ENCODE measurements around the gene SPOCK1.
A peak's percentile ranks its signal among the peaks of the same experiment; 100 is the strongest.

SPOCK1 gene

DNA sequence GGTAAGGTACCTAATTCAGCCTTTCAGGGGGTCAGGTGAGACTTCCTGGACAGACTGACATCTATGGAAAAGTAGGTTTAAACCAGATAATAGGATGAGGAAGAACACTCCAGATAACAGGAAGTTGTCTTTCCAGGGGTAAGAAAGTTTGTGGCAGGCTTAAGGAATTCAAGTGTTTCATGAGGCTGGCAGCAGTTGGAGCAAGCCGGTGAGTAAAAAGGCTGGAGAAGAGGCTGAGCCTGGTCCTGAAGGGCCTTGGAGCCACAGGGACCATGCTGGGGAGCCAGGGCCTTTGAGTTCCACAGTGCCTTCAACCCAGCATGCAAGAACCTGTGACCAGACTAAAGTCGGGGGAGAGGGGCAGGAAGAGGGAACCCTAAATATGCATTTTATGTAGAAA is 353.4 kb downstream of the SPOCK1 start:
- DNase-seq (ENCODE audit: low spot score) = no peak

DNA sequence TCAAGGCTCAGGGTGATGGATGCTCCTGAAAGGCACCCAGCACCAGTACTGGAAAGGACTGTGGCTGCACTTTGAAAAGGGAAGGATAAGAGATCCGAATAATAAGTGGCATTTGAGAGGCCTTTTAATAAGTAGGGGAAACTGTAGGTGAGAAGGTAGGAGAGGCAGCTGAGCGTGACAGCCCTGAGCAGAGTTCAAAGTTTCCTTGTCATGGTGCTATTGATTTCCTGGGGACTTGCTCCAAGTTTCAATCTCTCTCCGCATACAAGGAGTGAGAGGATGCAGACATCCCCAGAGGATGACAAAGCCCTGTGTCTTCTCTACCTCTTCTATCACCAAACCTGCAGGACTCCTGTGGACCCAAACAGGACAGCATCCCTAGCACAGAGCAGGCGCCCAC is 354.5 kb downstream of the SPOCK1 start:
- no peak for DNase-seq (ENCODE audit: low spot score)

DNA sequence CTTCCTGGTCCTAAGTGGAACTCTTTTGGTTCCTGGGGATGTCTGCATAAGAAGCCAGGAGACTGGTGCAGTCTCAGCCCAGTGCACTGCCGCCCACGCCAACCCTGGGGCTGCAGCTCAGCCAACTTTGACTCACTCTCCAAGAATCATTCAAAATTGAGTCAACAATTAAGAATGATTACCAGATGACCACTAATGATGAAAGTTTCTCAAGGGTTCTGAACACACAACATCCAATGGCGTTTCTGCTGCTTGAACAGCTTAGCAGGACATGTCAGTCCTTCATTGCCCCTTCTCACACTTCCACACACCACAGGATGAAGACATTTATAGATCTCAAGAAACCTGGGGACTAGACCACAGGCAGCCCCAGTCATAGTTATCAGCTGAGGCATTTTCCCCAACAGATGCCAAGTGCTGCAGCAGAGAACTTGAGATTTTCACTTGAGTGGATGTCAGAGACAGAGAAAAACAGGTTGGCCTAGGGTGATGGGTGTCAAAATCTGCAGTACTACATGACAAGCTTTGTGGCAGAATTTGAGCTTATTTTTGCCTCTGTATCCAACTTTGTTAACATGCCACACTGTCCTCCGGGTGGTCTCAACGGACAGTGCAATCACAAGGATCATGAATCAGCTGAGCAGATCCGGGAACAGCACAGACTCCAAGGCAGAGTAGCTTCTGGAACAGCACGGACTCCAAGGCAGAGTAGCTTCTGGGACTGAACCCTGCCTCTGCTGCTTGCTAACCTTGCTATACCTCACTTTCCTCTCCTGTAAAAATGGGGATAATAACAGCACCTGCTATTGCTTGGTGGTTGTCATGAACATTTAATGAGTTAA is 356.1 kb downstream of the SPOCK1 start:
- no peak for DNase-seq (ENCODE audit: low spot score)

DNA sequence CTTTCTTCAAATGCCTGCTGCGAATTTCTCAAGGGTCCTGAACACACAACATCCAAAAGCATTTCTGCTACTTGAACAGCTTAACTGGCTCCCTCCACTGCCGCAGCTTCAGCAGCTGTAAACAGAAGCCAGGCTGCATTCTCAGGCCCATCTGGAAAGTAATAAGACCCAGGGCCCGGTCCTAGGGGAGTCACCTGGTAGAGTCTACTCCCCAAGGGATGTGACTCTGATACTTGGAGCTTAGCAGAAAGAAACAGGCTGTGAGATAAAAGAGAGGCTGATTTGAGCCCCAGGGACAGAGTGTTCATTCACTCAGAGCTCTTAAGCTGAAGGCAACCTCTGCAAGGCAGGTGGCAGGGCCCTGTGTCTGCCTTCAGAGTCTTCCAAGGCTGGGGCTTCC is 356.8 kb downstream of the SPOCK1 start:
- no peak for DNase-seq (ENCODE audit: low spot score)

DNA sequence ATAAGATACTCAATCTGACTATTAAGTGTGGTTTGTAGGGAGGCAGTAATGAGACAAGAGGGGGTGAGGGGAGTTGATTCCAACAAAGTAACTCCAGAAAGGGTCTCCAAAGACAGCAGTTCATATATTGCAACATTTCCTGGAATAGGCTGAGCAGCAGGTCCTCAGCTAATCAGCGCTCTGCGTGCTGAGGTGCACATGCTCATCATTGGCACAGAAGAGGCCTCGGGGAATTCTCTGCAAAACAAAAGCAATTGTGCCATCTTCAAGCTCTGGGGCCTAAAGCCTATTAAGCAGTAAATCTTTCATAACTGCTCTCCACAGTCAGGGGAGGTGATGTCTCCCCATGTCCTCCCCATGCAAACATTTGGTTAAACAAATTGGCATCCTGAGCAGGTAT is 357.3 kb downstream of the SPOCK1 start:
- no peak for DNase-seq (ENCODE audit: low spot score)

DNA sequence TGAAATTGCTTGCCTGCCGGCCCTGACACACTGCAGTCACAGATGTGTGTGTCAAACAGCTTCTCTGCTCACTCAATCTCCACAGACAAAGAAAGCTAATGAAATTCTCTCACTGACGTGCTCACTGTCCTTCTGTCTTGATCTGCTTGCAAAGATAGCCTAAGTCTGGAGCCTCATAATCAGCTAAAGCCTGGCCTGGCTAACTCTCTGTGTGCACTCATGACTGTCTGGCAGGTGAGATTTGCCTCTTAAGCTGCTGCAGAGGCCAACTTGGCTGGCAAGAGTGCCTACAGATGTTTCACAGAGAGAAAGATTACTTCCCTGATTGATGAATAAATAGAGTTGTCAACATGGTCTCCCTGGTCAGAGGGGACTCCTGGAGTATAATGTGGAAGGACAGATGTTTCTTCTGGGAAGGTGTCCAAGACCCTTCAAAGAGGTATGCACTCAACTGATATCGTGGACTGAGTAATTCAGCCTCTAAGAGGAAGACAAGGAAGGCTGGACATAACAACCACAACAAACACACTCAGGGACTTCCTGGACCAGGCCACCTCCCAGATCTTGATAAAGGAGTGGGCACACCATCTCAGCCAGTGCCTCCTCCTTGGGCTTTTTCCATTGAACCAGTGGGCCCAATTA is 362.0 kb downstream of the SPOCK1 start:
- no peak for DNase-seq (ENCODE audit: low spot score)

DNA sequence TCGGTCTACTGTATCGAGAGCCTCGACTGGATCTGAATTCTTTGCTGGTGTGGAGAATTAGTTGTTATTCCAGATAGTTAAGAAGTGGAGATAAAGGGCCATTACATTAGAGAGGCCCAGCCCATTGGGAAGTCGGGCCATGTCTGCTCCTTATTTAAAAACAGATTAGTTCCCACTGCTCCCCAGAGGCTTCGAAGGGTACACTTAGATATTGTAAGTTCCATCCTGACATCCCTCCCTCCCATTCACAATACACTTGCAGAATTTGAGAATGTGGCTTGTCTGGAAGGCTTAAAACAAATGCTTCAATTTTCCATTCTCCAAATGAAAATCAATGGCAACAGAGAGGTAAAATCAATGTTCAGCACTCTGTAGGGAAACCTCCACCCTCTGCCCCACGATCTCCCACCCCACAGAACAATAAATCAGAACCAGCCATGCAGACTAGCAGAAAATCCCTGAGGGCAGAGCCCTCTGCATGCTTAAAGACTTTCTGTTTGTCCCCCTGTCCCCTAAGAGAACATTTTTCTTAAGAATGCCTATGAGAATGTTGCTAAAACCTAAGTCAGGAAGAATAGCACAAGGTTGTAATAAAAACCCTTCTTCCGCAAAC is 364.1 kb downstream of the SPOCK1 start:
- DNase-seq (ENCODE audit: low spot score) = no peak

DNA sequence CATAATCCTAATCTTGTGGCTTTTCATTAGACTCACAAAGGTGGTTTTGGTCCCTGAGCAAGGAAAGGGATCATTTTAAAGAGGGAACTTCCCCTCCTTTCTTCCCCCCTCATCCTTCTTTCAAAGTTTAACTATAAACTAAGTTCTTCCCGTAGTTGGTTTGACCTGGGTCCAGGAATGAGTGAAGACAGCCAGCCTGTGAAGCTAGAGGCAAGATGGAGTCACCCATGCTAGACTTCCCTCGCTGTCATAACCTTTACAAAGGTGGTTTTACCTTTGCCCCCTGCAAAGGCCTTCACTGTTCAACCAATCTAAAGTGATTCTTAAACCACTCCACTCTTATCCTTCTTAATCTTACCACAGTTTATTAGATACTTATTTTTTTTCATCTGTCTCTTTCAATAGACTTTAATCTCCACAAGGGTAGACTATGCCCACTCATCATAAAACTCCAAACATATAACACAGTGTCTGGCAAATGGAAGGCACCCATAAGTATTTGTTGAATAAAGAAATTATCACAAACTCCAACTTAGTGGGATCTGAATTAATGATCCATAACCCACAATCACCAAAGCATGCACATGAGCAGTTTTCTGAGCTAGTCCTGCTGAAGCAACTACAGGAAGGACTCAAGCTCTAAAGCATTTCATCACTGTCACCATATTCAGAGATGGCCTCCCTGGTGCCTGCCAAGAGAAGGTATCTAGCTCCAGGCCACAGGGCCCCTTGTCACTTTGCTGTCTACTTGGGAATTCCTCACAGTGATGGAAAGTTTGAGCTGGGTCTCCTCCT is 369.0 kb downstream of the SPOCK1 start:
- DNase-seq (ENCODE audit: low spot score) = no peak

DNA sequence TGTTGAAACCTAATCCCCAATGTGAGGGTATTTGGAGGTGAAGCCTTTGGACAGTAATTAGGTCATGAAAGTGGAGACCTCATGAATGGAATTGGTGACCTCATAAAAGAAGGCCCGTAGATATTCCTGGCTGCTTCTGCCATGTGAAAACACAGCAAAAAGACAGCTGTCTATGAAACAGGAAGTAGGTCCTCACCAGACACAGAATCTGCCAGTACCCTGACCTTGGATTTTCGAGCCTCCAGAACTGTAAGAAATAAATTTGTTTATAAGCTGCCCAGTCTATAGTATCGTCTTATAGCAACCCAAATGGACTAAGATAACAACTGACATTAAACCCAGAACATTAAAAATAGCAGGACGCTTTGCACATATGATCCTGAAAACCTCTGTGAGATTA is 371.1 kb downstream of the SPOCK1 start:
- DNase-seq (ENCODE audit: low spot score) = no peak

DNA sequence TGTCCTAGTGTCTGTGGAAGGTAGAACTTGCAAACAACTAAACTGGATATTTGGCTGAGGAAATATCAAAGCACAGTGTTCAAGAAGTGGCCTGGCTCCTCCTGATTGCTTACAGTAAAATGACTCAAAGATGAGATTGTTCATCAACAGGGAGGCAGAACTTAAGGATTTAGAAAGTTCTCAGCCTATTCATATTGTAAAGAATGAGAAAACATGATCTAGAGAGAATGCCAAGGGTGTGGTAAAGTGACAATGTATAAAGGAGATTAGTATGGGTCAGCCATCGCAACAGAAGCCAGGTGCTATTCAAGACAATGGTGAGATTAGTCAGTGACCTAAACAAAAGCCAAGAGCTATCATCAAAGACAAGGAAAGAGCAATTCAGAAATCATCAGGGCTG is 372.3 kb downstream of the SPOCK1 start:
- no peak for DNase-seq (ENCODE audit: low spot score)

DNA sequence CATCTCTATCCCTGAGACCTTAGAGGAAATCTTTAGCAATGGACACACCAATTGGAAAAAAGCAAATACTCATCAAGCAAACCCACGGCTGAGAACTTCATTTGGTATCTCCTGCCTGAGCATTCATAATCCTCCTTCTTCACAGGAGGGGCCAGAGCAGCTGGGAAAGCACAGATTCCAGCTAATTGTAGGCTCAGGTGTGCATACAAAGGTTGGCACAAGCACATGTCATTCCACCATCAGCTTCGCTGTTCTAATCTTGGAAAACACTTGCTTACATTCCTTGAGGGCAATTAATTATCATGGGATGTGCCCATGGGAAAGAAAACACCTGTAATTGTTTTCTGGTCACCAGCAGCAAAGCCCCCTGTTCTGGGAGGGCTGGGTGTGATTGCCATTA is 376.6 kb downstream of the SPOCK1 start:
- no peak for DNase-seq (ENCODE audit: low spot score)

DNA sequence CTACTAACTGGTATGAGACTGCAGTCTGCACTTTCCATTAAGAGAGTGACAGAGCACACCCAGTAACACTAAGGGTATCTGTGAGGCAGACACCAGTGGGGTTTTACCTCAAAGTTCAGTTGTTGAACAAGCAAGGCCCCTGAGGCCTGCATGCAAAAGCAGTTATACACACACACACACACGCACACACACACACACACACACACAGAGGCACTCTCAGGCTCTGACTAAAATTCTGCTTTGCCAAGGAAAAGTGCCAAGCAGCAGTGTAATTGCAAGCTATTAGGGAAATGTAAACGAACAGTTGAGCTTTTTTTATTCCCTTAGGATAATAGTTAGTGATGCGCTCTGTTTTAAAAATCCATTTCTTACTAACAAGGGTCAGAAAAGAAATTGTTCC is 377.1 kb downstream of the SPOCK1 start:
- DNase-seq (ENCODE audit: low spot score) = no peak

DNA sequence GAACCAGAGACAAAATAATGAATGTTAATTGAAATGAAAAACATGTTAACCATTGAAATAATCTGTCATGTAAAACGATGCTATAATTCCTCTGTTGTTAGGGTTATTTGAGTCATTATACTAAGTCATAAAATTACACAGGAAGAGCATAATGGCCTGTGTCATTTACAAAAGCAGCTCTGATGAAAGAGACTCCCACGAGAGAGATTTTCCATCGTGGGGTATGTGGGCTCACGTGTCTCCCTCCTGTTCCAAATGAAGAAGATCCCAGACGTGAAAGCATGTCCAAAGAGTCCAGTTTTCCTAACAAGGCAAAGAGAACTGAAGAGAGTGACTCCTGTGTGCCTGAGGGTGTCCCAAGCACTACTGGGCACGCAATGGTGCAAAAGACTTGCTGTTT is 379.8 kb downstream of the SPOCK1 start:
- no peak for DNase-seq (ENCODE audit: low spot score)

DNA sequence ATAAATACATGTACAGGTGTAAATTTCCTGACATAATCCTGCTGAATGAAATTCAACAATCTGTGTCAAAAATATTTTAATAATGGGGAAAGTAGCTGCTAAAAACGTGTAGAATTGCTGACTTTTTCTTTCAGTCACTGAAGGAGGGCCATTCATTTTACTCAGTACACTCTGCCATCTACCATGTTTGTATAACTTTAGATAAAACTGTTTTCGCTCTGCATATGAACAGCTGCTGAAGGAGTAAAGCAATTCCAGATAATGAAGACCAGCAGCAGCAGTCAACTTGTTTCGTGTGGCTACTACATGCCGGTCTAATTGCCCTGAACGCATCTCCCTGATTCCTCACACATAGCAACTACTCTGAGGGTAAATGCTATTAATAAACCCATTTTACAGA is 380.5 kb downstream of the SPOCK1 start:
- DNase-seq (ENCODE audit: low spot score) = no peak

DNA sequence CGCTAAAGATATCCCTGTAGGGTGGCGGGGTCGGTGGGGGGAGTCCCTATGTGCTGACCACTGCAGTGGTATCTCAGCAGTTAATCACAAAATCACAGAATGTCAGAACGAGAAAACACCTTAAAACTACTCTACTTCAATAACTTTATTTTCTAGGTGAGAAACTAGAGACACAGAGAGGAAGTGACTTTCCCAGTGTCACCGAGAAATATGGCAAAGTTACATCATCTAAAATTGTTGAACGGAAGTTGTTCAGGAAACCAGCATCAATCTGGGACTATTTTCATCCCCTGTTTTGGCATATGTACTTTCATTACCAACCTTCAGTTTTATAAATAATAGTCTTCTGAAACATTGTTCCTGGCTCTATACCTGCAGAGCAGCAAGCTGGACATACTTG is 384.0 kb downstream of the SPOCK1 start:
- peak; percentile 15 for DNase-seq (ENCODE audit: low spot score)

DNA sequence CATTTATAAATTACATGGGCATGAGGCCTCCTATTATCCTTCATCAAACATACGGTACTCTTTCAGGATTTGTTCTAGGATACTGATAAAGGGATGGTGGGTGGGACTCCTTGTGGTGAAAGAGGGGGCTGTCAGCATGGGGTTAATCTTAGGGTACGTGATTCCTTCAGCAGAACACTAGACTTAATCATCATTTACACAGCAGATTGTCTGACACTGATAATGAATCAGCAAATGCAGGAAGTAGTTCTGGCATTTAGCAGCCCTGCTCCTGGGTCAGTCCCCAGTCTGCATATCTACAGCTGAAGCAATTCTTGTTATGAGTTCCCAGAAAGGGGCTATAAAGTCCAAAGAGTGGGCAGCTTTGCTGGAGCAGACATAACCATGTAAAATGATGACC is 384.6 kb downstream of the SPOCK1 start:
- DNase-seq (ENCODE audit: low spot score) = peak; percentile 36

DNA sequence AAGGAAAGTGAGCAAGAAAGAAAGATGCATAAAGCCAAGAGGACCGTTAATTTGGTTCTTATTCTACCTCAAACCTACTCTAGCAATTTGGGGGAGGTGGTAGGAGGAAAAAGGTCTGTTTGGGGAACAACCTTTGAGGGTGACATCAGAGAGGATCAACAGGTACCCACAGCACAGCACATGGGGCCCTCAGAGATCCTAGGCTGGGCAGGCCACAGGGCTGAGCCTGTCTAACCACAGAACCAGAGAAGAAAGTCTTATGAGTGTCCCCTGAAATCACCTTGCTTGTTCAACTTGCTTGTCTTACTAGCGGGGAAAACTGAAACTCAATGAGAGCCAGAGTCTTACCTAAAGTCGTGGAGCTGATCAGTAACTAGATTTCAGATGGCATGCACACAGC is 385.2 kb downstream of the SPOCK1 start:
- no peak for DNase-seq (ENCODE audit: low spot score)

DNA sequence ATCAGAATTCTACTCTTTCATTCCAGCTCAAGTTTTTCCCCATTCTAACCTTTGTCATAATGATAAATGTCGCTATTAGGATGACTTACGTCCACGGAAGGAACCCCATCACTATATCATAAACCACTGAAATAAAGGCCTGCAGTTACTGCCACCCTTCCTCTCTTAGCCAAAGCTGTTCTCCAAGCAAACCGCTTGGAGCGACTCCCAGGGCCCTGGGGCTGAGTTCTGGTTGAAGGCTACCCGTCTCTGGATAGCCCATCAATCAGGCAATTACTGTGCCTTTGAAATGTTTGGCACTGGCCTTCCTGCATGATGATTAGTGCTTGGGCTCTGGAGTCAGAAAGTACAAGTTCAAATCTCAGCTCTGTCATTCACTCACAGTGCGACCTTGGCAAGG is 386.0 kb downstream of the SPOCK1 start:
- DNase-seq (ENCODE audit: low spot score) = no peak

DNA sequence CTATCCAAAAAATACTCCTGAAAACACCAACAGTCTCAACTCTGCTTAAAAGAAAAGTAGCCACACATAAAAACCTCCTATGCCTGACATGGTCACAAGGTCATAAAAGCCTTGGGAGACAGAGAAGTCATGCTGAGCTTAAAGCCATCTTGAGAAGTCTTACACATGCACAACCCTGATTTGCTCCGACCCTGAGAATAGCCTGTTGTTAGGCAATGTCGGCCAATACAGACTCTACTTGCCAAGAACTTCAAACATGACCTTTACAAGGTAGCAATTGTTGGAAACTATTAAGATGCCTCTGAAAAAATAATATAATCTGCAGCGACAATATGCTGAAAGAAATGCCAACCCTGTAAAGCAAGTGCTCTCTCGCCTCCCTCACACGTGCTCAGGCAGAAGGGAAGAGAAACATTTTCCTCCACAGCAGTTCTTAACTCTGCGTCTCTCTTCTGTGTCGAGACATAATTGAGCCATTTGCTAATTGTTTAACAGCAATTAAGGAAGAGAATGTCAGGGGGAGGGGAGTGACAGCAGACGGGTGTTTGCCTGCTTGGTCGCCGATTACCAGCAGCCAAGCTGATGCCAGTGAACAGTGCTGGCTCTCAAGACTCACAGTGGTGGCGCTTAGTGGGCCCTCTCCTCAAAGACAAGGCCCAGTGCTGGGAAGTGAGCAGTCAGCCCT is 393.6 kb downstream of the SPOCK1 start:
- no peak for DNase-seq (ENCODE audit: low spot score)

DNA sequence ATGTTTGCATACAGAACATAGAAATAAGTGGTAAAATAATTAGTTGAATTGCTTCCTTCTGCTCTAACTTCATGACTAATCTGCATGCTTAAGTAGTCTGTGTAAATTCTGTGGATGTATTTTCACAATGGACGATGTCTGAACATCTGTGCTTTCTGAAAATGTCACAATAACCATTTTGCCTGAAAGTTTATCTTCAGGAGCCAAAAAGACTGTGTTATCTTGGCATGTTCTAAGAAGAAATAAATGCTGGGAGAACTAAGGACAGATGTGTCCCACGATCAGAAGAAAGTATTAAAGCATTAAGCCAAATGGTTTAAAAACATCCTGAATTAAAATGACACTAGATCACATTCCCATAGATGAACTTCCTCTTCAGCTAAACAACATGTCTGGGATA is 397.6 kb downstream of the SPOCK1 start:
- DNase-seq (ENCODE audit: low spot score) = no peak

DNA sequence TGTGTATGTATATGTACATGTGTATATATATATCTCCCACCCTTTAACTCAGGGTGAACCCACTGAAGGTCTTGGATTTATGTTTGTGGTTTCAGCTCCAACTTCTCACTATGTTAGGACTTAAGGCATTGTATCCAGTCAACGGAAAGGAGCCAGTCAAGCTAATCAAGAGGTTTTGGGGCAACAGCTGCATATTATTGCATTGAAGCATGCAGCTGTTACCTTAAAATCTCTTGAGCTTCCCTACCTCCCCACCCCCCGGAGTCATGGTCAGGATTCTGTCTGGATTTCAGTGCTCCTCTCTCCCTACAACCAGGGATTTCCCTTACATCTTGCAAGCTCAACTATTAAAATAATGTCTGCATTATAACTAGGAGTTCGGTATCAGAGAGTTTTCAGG is 399.5 kb downstream of the SPOCK1 start:
- no peak for DNase-seq (ENCODE audit: low spot score)

DNA sequence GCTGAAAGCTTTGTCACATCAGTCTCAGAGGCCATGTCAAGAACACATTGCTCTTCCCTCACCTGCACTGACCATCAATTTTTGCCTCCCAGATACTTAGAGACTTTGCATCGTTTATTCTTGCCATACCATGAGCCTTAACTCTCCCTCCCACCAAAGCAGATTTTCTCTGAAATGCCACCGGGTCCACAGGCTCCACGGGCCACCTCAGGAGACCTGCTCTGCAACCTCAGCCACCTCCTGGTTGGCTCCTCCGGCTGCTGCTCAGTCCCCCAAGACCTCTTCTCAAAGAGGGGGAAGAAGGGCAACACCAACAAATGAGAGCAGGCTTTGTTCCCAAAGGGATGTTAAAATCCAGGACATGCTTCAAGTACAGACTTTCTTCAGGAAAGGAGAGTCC is 400.5 kb downstream of the SPOCK1 start:
- DNase-seq (ENCODE audit: low spot score) = no peak

All from kidney capillary endothelial cell (primary cell).